NCI-H524 (cell line): ENCODE data around the gene ITPKA.

Experiments used
- DNase-seq, 2 experiments: peaks; one replicate each; lab custom pipeline; 2025; lab: John Stamatoyannopoulos, UW

ITPKA gene

DNA sequence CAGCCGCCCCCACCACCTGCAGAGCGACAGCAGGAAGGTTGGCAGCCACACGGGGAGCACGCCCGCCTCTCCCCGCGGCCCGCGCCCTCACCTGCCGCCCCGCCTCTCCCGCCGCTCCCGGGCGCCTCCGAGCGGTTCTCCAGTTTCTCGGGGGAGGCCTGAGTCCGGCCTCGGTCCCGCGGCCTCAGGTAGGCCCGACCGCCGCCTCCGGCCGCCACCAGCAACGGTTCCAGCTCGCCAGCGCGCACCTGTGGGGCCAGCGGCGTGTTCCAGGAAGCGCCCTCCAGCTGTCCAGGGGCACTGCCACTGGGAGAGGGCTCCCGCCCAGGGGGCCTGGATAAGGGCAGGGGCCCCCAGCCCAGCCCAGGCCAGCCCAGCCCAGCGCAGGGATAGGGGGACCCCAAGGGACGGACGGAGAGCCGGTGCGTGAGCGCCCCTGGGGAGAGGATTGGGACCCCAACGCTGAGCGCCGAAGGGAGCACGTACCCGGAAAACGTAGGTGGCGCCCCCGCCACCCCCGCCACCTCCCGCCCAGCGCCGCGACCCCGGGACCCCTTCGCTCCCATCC, 17.7 kb downstream of the ITPKA start:
- DNase-seq = no peak

- peak; percentile 24 to 36 for DNase-seq
Observed at GRCh38 chr15:41511899-41512369, 18.3 kb downstream of the ITPKA start.

- no peak for DNase-seq
Observed at GRCh38 chr15:41512512-41512939, 18.9 kb downstream of the ITPKA start.

DNA sequence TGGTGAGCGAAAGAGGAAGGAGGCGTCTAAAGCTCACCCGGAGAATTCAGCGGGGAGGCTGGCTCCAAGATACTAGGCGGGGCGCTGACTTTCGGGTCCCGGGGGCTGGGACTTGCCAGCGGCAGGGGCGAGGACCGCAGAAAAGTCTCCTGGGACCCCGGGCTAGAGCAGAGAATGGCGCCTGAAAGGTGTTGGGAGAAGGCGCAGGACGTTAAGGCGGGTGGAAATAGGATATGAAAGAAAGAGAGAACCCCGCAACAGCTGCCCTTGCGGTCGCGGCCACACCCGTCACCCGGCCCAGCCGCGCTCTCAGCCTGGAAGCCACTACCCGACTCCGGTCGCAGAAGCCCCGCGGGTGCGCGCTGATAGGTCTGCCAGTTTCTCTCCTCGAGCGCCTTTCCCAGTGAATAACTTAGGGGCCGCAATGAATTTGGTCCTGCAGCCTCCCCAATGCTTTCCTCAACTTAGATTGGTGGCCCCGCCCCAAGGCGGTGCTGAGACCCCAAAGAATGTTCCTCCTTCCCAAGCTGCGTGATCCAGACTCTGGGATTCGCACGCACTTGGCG, 19.3 kb downstream of the ITPKA start:
- DNase-seq = peak in 1 of 2 experiments; percentile 39

DNA sequence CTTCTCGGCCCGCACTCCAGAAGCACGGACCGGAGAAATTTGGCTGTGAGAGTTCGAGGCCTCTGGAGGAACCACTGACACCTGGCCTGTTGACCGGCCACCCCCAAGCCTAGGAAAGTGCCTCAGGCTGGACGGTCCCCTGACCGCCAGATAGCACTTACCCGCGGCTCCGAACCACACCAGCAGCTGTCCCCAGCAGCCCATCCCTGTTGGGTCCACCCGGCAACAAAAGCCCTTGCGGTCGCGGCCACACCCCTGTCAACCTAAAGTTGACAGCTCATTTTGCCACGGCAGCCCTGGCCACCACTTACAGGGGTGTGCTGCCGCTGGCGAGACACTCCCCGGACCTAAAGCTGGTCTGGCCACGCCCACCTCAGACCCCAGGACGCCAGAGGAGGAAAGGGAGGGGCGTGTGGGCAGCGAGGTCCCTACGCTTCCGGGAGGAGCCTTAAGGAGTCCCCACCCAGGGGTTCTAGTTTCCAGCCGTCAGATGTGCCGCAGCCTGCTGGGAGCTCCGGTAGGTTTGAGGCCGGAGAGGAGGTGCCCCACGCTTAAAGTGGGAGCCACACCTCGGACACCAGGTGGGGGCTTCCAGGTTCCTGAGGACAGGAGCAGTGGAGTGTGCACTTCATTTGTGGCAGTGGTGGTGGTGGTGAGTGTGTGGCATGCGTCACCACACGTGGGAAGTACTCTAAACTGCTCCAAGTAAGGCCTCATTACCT, 20.0 kb downstream of the ITPKA start, which contains the start of gene LTK:
TSS of gene LTK (minus strand) at position 322 of the 722 bp plus-strand sequence. CDS start at position 204, 118 bp downstream.
- peak; percentile 37 to 61 for DNase-seq

DNA sequence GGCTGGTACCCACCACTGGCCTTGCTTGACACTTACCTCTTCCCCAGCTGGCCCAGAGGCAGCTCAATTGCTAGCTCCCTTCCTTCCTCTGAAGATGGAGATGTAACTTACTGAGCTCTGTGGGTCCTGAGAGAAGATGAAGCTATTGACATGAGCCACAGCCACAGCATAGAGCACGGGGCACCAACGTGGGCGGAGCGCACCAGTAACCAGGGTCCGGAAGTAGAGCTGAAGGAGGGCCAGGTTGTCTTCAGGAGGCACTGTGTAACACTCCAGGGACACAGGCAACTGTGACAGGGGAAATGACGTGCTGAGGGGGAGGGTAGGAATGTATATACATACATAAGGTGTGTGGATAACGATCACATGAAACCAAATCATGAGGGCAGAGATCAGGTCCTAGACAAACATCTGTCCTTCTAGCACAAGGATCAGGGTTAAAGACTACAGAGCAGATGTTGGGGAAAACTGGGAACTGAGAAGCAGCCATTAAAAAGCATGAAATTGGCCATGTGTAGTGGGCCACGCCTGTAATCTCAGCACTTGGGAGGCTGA, 24.3 kb downstream of the ITPKA start:
- no peak for DNase-seq

- DNase-seq = no peak
Observed at GRCh38 chr15:41520636-41521035, 27.0 kb downstream of the ITPKA start.

- DNase-seq = no peak
Observed at GRCh38 chr15:41521614-41522013, 27.9 kb downstream of the ITPKA start.

GRCh38 chr15:41523097-41523496, 29.4 kb downstream of the ITPKA start:
- no peak for DNase-seq

- no peak for DNase-seq
Observed at GRCh38 chr15:41530363-41530956, 36.8 kb downstream of the ITPKA start.

DNA sequence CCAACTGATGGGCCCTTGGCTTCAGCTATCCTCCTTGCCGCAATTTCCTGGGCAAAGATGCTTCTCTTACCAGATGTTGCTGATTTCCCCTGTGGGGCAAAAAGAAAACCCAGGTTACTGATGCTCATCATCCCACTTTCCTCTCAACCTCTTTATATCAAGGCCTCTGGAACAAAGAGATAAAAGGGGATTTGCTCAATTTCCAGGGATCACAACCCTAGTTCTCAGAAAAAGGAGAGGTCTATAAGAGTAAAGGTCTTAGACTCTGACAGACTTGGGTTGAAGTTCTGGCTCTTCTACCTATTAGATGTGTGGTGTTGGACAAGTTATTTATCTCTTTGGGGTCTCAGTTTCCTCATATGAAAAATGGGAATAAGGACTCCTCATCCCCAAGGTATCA, 41.9 kb downstream of the ITPKA start:
- no peak for DNase-seq

- DNase-seq = no peak
Observed at GRCh38 chr15:41536866-41537265, 43.2 kb downstream of the ITPKA start.

DNA sequence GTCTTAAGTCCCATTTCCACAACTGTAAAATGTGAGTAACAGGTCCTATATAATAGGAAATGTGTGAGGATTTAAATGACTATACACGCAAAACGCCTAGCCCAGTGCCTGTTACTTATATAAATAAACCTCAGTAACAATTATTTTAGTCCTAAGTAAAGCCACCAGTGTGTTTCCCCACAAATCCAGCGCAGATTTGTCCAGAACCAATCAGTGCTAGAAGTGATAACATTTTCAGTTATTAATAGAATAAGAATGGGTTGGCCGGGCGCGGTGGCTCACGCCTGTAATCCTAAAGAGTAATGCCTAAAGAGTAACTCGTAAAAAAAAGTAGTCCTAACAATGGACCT, 49.8 kb downstream of the ITPKA start:
- DNase-seq = no peak

DNA sequence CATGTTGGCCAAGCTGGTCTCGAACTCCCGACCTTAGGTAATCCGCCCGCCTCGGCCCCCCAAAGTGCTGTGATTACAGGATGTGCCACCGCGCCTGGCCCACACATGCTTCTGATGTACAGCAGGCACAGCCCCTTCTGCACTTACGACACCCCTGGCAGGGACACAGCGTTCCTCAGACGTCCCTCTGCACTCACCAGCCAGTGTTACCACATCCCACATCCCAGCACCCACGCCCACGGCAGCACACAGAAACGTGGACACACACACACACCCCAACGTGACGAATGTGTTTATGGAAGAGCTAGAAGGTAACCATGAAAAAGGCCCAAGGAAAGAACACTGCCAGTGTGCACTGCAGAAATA, 51.0 kb downstream of the ITPKA start:
- DNase-seq = no peak

DNA sequence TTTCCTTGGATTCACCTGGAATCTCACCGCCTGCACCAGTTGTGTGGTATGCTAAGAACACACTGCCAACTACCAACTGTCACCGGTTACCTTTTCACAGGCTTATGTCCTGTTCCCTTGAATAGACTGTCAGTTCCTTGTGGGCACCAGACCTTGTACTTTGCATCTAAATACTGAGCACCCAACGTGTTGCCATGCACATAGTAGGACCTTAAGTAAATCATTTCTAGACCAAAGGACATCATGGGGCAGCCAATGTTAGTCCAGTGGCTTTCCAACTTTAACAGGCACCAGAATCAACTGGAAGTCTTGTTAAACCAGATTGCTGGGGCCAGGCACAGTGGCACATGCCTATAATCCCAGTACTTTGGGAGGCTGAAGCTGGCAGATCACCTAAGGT, 51.5 kb downstream of the ITPKA start:
- no peak for DNase-seq

DNA sequence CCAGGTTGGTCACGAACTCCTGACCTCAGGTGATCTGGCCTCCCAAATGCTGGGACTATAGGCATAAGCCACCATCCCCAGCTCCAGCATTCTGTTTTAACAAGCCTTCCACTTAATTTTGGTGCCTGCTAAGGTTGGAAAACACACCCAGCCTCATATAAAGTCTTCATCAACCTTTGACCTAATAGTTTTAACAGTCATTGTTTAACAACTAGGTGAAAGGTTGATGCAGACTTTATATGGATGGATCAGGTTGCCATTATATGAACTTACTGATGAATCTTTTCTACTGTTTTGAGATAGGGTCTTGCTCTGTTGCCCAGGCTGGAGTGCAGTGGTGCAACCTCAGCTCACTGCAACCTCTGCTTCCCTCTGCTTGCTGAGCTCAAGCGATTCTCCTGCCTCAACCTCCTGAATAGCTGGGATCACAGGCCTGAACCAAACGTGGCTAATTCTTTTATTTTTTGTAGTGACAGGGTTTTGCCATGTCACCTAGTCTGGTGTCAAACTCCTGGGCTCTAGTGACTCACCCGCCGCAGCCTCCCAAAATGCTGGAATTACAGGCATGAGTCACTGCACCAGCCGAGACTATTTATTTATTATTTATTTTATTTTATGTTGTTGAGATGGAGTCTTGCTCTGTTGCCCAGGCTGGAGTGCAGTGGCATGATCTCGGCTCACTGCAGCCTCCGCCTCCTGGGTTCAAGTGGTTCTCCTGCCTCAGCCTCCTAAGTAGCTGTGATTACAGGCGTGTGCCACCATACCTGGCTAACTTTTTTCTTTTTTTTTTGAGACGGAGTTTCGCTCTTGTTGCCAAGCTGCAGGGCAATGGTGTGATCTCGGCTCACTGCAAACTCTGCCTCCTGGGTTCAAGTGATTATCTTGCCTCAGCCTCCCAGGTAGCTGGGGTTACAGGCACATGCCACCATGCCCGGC, 53.4 kb downstream of the ITPKA start:
- DNase-seq = no peak

GRCh38 chr15:41550066-41550775, 56.5 kb downstream of the ITPKA start:
- DNase-seq = no peak
